ENCODE measurements around the gene SYNRG. TPM values are rescaled to one million over a fixed set of nuclear protein-coding genes. Genes with fewer than 3 reads are reported as not detected.

SYNRG gene
- total and polyA plus RNA-seq, 8 donors, result 37.1 to 48.4 (median 42.1) TPM

- ATAC-seq (no peak), DNase-seq (no peak)
- no peak for TF ChIP-seq CTCF (IDR thresholded peaks at IDR 0.05)
- intact Hi-C loops (cut with DNase I), result no loop called here
- Histone ChIP-seq H3K4me1 (peaks cover 12 to 49% of the 10 kb centered on the region in 2 donors), H3K36me3 (peaks cover 0 to 13% of the 10 kb centered on the region in 2 donors), H3K27ac (peak overlapping the region in 1 of 2 donors; percentile 24), H3K4me3 (no peak overlapping the region), H3K9me3 (no peaks in the 10 kb centered on the region), H3K27me3 (no peaks in the 10 kb centered on the region)
Measured at GRCh38 chr17:37605081-37605480, 4.1 kb downstream of the SYNRG start.

GRCh38 chr17:37604556-37604955 is 4.7 kb downstream of the SYNRG start:
- Histone ChIP-seq H3K4me1 (peaks cover 12 to 43% of the 10 kb centered on the region in 2 donors), H3K27ac (no peak overlapping the region), H3K27me3 (no peaks in the 10 kb centered on the region), H3K9me3 (no peaks in the 10 kb centered on the region), H3K4me3 (no peak overlapping the region), H3K36me3 (peaks cover 0 to 18% of the 10 kb centered on the region in 2 donors)
- intact Hi-C loops (cut with DNase I), result no loop called here
- DNase-seq (no peak), ATAC-seq (no peak)
- TF ChIP-seq CTCF (IDR thresholded peaks at IDR 0.05), result no peak

GRCh38 chr17:37598145-37598544 is 11.1 kb downstream of the SYNRG start:
- no peak for TF ChIP-seq CTCF (IDR thresholded peaks at IDR 0.05)
- H3K36me3 ChIP-seq, result peaks cover 0 to 71% of the 10 kb centered on the region in 2 donors

GRCh38 chr17:37592291-37592690 is 16.9 kb downstream of the SYNRG start:
- no peaks in the 10 kb centered on the region for H3K9me3 ChIP-seq
- H3K36me3 ChIP-seq, result peaks cover 0 to 59% of the 10 kb centered on the region in 2 donors
- no peak for TF ChIP-seq CTCF (IDR thresholded peaks at IDR 0.05)
- no peak overlapping the region for H3K4me3 ChIP-seq
- no peaks in the 10 kb centered on the region for H3K27me3 ChIP-seq
- H3K4me1 ChIP-seq, result peaks cover 0 to 6% of the 10 kb centered on the region in 2 donors
- DNase-seq (no peak), ATAC-seq (no peak)
- intact Hi-C loops (cut with DNase I), result no loop called here
- H3K27ac ChIP-seq, result no peak overlapping the region

More at GRCh38 chr17:37598145-37598544, 11.1 kb downstream of the SYNRG start:
- H3K27me3 ChIP-seq, result no peaks in the 10 kb centered on the region
- H3K27ac ChIP-seq, result no peak overlapping the region
- DNase-seq (no peak), ATAC-seq (no peak)
- no peak overlapping the region for H3K4me3 ChIP-seq
- H3K4me1 ChIP-seq, result no peaks in the 10 kb centered on the region
- intact Hi-C loops (cut with DNase I), result no loop called here
- H3K9me3 ChIP-seq, result no peaks in the 10 kb centered on the region

GRCh38 chr17:37585066-37585465 is 24.2 kb downstream of the SYNRG start:
- Histone ChIP-seq H3K27me3 (no peaks in the 10 kb centered on the region), H3K27ac (no peak overlapping the region), H3K4me3 (no peak overlapping the region), H3K9me3 (no peaks in the 10 kb centered on the region), H3K36me3 (peaks cover 0 to 63% of the 10 kb centered on the region in 2 donors), H3K4me1 (no peaks in the 10 kb centered on the region)
- TF ChIP-seq CTCF (IDR thresholded peaks at IDR 0.05), result no peak
- intact Hi-C loops (cut with DNase I), result no loop called here
- DNase-seq (no peak), ATAC-seq (no peak)

Measured in left lung (tissue), 10 donors.